MCF 10A (cell line): Measurements from ENCODE around the gene BOC. TPM values are rescaled to one million over a fixed set of nuclear protein-coding genes. Genes with fewer than 3 reads are reported as not detected.

Experiments used
- BruUV-seq: library from RNA; stranded (reverse); fragments of 400-500 nt; replicated peaks from 2 replicates; lab custom pipeline; 2021; lab: Mats Ljungman, UMichigan
- CTCF ChIA-PET: fragments of 300-600 bp; sonication (Branson Sonifier 250); formaldehyde crosslinking; extraction: SDS; loops from one replicate; lab custom pipeline; 2021; ENCODE audit warnings: antibody characterized with exemption, inconsistent platforms; lab: Yijun Ruan, JAX
- POLR2A ChIA-PET: fragments of 300-600, 350-650 bp; sonication (Branson Sonifier 250); formaldehyde crosslinking; extraction: SDS; loops from one replicate; lab custom pipeline; 2020; ENCODE audit warnings: antibody characterized with exemption, inconsistent platforms; lab: Yijun Ruan, JAX
- DNase-seq: peaks from one replicate; pipeline ENCODE4 v3.0.0-alpha.2; 2018; ENCODE audit not compliant: unreplicated experiment
- H3K27ac Mint-ChIP-seq: one replicate; pipeline ENCODE4 v1.8.0; 2022; ENCODE audit warnings: mild to moderate bottlenecking, low read depth, mixed read lengths; ENCODE audit not compliant: unreplicated experiment
- H3K27me3 Mint-ChIP-seq: one replicate; pipeline ENCODE4 v1.8.0; 2022; ENCODE audit warnings: mixed read lengths; ENCODE audit not compliant: insufficient read depth, unreplicated experiment
- H3K36me3 Mint-ChIP-seq: one replicate; pipeline ENCODE4 v1.8.0; 2022; ENCODE audit warnings: mild to moderate bottlenecking, moderate library complexity, mixed read lengths; ENCODE audit not compliant: insufficient read depth, unreplicated experiment
- H3K4me1 Mint-ChIP-seq: one replicate; pipeline ENCODE4 v1.8.0; 2022; ENCODE audit warnings: mixed read lengths; ENCODE audit not compliant: insufficient read depth, unreplicated experiment
- H3K4me3 Mint-ChIP-seq: one replicate; pipeline ENCODE4 v1.8.0; 2022; ENCODE audit warnings: mild to moderate bottlenecking, moderate library complexity, mixed read lengths; ENCODE audit not compliant: unreplicated experiment
- H3K9me3 Mint-ChIP-seq: one replicate; pipeline ENCODE4 v1.8.0; 2022; ENCODE audit warnings: mixed read lengths; ENCODE audit not compliant: unreplicated experiment
- CTCF ChIP-seq: fragments of 200-600 bp; IDR thresholded peaks from one replicate; pipeline ENCODE4 v1.8.0; 2022; ENCODE audit warnings: antibody characterized with exemption, mild to moderate bottlenecking; ENCODE audit not compliant: unreplicated experiment
- intact Hi-C: fragments of 100-400 bp; cut with micrococcal nuclease; formaldehyde crosslinking; loops from 2 replicates; pipeline ENCODE4 v1.14.1; 2022
- total RNA-seq: library from RNA; stranded (reverse); gene quantifications from 2 replicates; pipeline ENCODE4 v1.2.3, GENCODE V29; 2022

BOC gene
- total RNA-seq, 1 experiment from 2014 or later = 1.8 TPM

GRCh38 chr3:113304856-113305540 is 93.6 kb downstream of the BOC start:
- Mint-ChIP-seq H3K27me3 (no peaks in the 10 kb centered on the region), H3K27ac (no peak overlapping the region), H3K4me3 (no peak overlapping the region), H3K4me1 (no peaks in the 10 kb centered on the region), H3K36me3 (peaks cover 18% of the 10 kb centered on the region), H3K9me3 (no peaks in the 10 kb centered on the region)
- CTCF ChIA-PET = interaction anchor here (0.5 to 1.8 kb wide), 2 partner anchors 16 to 273 kb away, joined by 3 to 9 read pairs; no protein-coding TSS in a partner anchor
- intact Hi-C loops = no loop called here
- no peak for DNase-seq
- POLR2A ChIA-PET = no interaction called here
- BruUV-seq = no TSS peak
- TF ChIP-seq CTCF = no peak

GRCh38 chr3:113310960-113311359 is 99.6 kb downstream of the BOC start:
- ChIA-PET POLR2A (interaction anchor here (0.6 kb wide), 2 partner anchors 46 to 376 kb away, joined by 3 read pairs; no protein-coding TSS in a partner anchor), CTCF (no interaction called here)
- intact Hi-C loops = no loop called here
- H3K27ac Mint-ChIP-seq = no peak overlapping the region
- no peaks in the 10 kb centered on the region for H3K4me1 Mint-ChIP-seq
- no peaks in the 10 kb centered on the region for H3K27me3 Mint-ChIP-seq
- DNase-seq = no peak
- no TSS peak for BruUV-seq
- H3K9me3 Mint-ChIP-seq = peaks cover 19% of the 10 kb centered on the region
- no peak overlapping the region for H3K4me3 Mint-ChIP-seq
- TF ChIP-seq CTCF = no peak
- H3K36me3 Mint-ChIP-seq = peaks cover 15% of the 10 kb centered on the region

- H3K4me1 Mint-ChIP-seq = no peaks in the 10 kb centered on the region
- no TSS peak for BruUV-seq
- ChIA-PET POLR2A (no interaction called here), CTCF (no interaction called here)
- no peaks in the 10 kb centered on the region for H3K27me3 Mint-ChIP-seq
- H3K4me3 Mint-ChIP-seq = no peak overlapping the region
- TF ChIP-seq CTCF = no peak
- DNase-seq = no peak
- peaks cover 16% of the 10 kb centered on the region for H3K36me3 Mint-ChIP-seq
- intact Hi-C loops = no loop called here
- H3K27ac Mint-ChIP-seq = no peak overlapping the region
- peaks cover 24% of the 10 kb centered on the region for H3K9me3 Mint-ChIP-seq
Observed at GRCh38 chr3:113312416-113312815, 101.1 kb downstream of the BOC start.

DNA sequence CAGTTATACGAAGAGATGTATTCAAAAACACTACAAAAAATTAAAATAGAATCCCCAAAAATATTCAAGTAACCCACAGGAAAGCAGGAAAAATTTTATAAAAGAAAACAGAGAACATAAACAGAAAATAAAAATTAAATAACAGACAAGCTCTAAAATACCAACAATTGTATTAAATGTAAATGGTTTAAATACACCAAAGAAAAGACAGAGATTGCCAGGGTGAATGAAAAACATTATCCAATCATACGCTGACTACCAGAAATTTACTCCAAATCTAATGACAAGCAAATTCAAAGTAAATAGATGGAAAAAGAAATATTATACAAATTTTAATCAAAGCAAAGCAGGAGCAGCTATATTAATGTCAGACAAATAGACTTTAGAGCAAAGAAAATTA is 103.6 kb downstream of the BOC start:
- TF ChIP-seq CTCF = no peak
- no peak for DNase-seq
- intact Hi-C loops = no loop called here
- POLR2A ChIA-PET = no interaction called here
- CTCF ChIA-PET = no interaction called here
- BruUV-seq = no TSS peak
- Mint-ChIP-seq H3K4me1 (no peaks in the 10 kb centered on the region), H3K27me3 (no peaks in the 10 kb centered on the region), H3K4me3 (no peak overlapping the region), H3K36me3 (peaks cover 12% of the 10 kb centered on the region), H3K27ac (no peak overlapping the region), H3K9me3 (peaks cover 24% of the 10 kb centered on the region)
